ENCODE measurements around the gene OSBPL10.

Gene OSBPL10

GRCh38 chr3:31839144-31839917 is 141.7 kb downstream of the OSBPL10 start:
- DNase-seq, result no peak

DNA sequence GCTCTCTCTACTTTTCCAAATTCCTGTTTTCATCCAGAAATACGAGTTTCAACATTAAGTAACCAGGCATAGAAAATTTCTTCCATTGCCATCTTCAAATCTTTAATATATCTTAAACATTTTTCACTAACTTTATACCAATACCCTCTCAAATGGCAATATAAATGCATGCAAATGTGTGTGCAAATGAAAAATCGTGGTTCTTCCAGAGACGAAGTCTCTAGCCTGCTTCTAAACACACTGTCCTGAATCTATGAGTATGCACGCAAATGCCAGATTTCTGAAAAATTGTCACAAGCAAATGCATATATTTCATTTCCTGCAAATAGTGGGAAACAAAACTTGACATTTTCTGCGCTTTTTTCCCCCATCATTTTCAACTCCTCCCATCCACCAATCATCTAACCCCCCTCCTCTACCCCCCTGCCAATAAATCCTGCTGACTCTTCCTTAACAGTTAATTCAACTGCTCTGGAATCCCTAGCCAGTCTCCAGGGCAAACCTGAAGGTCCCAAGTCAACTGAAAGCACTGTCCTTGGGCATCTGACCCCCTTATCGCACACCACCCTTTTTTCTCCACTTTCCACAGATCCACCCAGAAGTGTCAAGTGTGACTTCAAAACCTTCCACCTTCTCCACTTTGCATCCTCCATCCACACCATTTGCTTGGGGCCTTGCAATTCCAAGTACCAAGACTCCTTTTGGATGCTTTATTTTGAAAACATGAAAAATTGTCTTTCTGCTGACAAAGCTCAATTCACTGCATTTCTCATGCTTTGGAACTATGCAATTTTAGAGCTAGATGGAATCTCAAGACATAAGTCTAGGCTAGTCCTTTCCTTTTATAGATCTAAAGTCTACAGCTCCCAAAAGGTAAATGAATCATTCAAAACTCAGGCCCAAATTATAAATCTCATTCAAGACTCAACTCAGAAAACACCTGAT is 144.7 kb downstream of the OSBPL10 start:
- no peak for DNase-seq

DNA sequence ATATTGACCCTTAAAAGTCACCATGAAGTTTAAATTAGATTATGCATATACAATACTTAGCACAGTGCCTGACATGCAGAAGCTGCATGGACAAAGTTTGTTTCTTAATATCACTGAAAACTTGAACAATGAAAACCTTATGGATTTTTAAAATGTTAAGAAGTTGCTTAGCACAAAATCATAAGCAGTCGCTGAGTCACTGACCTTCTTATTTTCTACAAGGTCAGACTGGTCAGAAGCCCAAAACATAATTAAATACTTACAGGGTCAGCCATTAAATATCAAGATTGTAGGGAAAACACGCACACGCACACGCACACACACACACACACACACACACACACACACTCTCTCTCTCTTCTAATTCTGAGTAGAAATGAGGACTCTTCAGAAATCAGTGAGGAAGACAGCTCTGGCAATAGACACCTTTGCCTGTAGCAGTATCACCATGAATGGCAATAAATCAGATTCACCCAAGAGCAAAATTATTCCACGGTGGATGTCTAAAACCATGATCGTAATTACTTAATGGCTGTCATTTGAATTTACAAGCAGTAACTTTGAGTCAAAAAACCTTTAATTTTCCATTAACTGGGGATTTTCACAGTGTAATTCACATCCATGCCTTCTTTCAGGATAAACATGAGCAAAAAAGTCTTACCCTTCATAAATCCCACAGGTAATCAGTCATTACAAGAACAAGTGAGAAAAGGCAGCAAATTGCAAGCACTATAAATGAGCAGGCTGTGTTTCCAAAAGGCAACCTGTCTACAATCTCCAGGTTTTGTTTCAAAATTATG is 147.5 kb downstream of the OSBPL10 start:
- no peak for DNase-seq

DNA sequence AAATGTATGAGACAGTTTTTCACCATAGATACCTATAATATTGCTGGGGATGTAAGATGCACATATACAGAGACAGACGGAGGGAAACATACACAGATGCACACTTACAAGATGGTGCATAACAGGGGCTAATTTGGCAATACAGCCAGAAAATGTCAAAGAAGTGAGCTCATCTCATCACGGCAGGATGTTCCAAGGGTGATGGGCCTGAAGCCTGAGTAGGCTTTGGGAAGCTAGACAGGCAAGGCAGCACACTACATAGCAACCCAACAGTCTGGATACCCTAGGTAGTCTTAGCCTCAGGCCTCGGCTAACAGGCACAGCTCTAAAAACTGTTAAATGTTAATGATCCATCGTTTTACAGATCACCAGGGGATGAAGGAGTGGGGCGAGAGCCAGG is 148.5 kb downstream of the OSBPL10 start:
- DNase-seq, result no peak

DNA sequence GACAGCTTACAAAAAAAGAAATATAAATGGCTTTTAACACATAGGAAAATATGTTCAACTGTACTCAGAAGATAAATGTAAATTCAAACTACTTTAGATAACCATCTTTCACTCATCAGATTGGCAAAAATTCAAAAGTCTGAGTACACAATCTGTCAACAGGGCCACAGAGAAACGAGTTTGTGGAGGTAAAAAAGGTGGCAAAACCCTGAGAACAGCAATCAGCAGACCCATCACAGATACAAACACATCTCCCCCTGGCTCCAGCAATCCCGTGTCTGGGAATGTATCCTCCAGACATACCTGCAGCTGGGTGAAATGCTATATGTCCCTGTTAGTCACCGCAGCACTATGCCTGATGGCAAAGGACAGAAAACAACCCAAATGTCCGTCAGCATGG is 149.5 kb downstream of the OSBPL10 start:
- DNase-seq, result peak; percentile 4

- no peak for DNase-seq
Measured at GRCh38 chr3:31829826-31830426, 151.1 kb downstream of the OSBPL10 start.

GRCh38 chr3:31829010-31829409 is 152.1 kb downstream of the OSBPL10 start:
- DNase-seq, result no peak

- DNase-seq, result no peak
Measured at GRCh38 chr3:31828007-31828406, 153.1 kb downstream of the OSBPL10 start.

- DNase-seq, result no peak
Measured at GRCh38 chr3:31823184-31823583, 157.9 kb downstream of the OSBPL10 start.

DNA sequence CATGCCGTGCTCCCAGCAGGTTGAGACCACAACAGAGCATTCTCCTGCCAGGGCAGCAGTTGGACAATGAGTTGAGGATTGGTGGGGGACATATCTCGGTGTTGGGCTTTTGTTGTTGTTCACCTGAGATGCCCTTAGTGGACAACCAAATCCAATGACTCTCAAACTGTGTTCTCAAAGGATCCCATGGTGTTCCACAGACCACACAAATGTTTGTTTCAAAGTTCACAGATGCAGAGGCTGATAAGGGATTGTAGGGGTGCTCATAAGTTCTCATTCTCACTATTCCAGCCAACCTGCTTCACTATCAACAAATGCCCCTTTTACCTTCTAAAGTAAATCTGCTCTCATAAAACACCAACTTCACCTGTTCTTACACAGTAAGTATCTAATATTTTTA is 159.9 kb downstream of the OSBPL10 start:
- DNase-seq, result no peak

DNA sequence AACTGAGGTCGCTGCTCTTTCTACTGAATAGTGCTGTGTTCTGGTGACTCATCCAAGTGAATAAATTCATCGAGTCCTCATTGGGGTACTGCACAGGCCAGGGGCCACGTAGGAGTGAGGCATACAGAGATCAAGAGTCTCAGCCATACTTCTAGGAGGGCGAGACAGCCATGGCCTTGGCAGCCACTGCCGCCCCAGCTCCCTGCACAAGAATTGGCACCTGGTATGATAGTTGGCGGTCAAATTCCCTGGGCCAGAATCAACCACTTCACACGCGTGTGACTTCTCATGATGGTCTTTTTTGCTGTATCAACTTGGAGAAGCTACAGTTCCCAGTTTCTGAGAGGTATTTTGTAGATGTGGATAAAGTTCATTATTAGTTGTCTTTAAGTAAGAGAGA is 161.6 kb downstream of the OSBPL10 start:
- no peak for DNase-seq

GRCh38 chr3:31817411-31817966 is 163.6 kb downstream of the OSBPL10 start:
- no peak for DNase-seq

- DNase-seq, result no peak
Measured at GRCh38 chr3:31815631-31816440, 165.2 kb downstream of the OSBPL10 start.

DNA sequence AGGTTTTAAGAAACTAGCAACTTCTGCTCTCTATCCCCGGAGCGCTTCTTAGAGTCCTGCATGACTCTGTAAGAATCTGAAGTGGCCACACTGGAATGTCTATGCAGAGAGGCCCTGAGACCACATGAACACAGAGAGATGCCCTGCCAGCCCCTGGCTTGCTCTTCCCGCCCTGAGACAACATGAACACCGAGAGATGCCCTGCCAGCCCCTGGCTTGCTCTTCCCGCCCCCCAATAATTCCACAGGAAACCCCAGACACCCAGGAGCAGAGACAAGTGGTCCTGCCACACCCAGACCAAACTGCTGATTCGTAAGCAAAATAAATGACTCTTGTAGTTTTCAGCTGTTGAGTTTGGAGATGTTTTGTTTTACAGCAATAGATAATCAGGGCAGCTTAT is 166.1 kb downstream of the OSBPL10 start:
- DNase-seq, result no peak

DNA sequence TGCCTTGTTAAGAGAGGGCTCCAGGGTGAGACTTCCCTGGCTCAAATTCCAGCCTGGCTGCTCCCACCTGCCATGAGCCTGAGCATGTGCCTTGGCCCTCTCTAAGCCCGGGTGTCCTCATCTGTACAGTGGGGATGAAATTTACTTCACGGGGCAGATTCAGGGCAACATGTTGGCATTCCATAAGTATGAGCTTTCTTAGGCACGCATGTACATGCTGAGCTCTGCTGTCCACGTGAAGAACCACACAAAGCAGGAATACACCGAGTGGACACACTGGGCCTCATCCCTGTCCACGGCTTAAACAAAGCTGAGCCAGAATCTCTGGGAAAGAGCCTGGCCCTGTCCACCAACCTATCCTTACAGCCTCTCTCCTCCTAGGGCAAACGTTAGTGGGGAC is 167.4 kb downstream of the OSBPL10 start:
- no peak for DNase-seq

DNA sequence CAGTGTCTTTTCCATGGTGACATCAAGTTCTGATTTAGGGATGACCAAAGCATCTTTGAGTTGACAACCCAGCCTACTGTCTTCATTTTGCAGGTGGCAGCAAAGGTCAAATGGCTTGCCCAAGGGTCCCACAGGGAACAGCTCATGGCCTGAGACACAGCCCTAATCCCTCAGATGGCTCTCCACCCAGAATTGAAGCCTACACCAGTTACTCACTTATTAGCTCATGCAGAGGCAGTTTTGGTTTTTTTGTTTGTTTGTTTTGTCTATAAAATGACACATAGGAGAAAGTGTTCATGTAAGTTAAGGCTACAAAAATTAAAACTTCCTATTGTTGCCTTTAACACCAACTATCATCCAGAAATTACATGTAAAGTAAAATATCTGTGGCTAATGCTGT is 167.9 kb downstream of the OSBPL10 start:
- no peak for DNase-seq

DNA sequence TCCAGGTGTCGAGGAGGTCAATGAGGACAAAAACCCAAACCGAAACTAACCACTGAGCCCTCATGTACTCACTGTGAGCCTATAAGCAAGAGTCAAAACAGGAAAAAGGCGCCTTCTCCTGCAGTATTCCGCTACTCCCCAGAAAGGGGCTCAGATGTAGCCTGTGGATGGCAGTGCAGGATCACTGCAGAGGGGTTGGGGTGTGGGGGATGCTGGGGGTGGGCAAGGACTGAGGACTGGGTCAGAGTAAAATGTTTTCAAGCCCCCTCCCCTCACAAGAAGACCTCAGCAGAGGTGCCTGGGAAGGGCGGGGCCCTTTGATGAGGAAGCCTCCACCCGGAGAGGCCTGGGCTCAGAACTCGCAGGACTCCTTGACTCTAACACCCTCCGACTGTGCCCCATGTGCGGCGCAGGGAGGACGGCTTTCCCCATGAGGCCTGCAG is 170.1 kb downstream of the OSBPL10 start:
- DNase-seq, result no peak

- DNase-seq, result no peak
Measured at GRCh38 chr3:31808143-31808720, 172.8 kb downstream of the OSBPL10 start.

GRCh38 chr3:31804251-31805051 is 176.6 kb downstream of the OSBPL10 start:
- DNase-seq, result no peak
